ENCODE measurements around the gene TMEM101. TPM values are rescaled to one million over a fixed set of nuclear protein-coding genes. Genes with fewer than 3 reads are reported as not detected.

TMEM101 gene
- total RNA-seq (2021; fragmentation: NEBNext Ultra II Directional; extraction: Animal tissue kit (Norgen Biotek cat#: 25700)) (16.1 and 20.9 TPM in 2 replicates), polyA plus RNA-seq (2011; rRNA removed) (44.7 and 55.6 TPM in 2 replicates), polyA minus RNA-seq (2011; rRNA and poly(A)+ RNA removed) (35.1 and 40.3 TPM in 2 replicates)
- polyA plus RNA-seq (2011; cell fraction: cytosol; rRNA removed), result 54.3 TPM
- polyA plus RNA-seq (2011; cell fraction: nucleus; rRNA removed), result 44.7 TPM
- polyA plus RNA-seq (2012, experiment 1 of 2), result 23.2 to 36.4 TPM (median 32.3 TPM) in 4 replicates
- polyA plus RNA-seq (2012, experiment 2 of 2), result 27.4 TPM
- polyA plus RNA-seq (2013, experiment 1 of 2), result 23.1 TPM
- 24.7 TPM for polyA plus RNA-seq (2013, experiment 2 of 2)
- 21.0 TPM for polyA minus RNA-seq (2011; cell fraction: cytosol; rRNA and poly(A)+ RNA removed)
- polyA minus RNA-seq (2011; cell fraction: nucleus; rRNA and poly(A)+ RNA removed), result 20.2 TPM
- long read RNA-seq, experiment 1, partial matches to known transcripts, result 1 of 7 reads
- long read RNA-seq, experiment 1, other reads (novel, unspliced or antisense), result 3 of 7 reads
- long read RNA-seq, experiment 2, transcript TMEM101-201 (4 exons, 1,536 nt), result major isoform, 39 of 44 reads
- long read RNA-seq, experiment 2, partial matches to known transcripts, result 3 of 44 reads
- long read RNA-seq, experiment 2, other reads (novel, unspliced or antisense), result 2 of 44 reads

- H3K79me1 ChIP-seq (ENCODE audit: low read depth, low read length), result no peaks in the 10 kb centered on the region; the same call in 1 of the 2 replicates
- H3K9me3 ChIP-seq (ENCODE audit: insufficient read depth in 2 of 2, low read depth in 1 of 2, low read length in 1 of 2), result no peaks in the 10 kb centered on the region
- no peak within 1 kb of the TSS for H2BK20ac ChIP-seq (ENCODE audit: low read length)
- no peak for TF ChIP-seq CTCF (IDR thresholded peaks at IDR 0.05; ENCODE audit: control extremely low read depth in 1 of 3, insufficient read depth in 1 of 3, low read depth in 1 of 3, low read length in 3 of 3)
- no peak for TF ChIP-seq RXRA (IDR thresholded peaks at IDR 0.05; ENCODE audit: insufficient read depth, low read depth, low read length)
- TF ChIP-seq POU5F1 (IDR thresholded peaks at IDR 0.05; ENCODE audit: low read depth, low read length), result 0 out of 2 replicates have a peak, but pooled peaks have one; percentile 9
- peak; percentile 92 for TF ChIP-seq TBP (IDR thresholded peaks at IDR 0.05; ENCODE audit: low read depth, low read length)
- 0 out of 2 replicates have a peak, but pooled peaks have one; percentile 20 for TF ChIP-seq CEBPB (IDR thresholded peaks at IDR 0.05; ENCODE audit: low read depth, low read length)
Measured at GRCh38 chr17:44014437-44015172, at the start of gene TMEM101. TMEM101 (minus strand) TSS chr17:44014963; CDS start chr17:44014952, 11 bp downstream.

More at GRCh38 chr17:44014437-44015172, at the start of gene TMEM101:
- H3K4me2 ChIP-seq (ENCODE audit: insufficient read depth in 1 of 2, low read depth in 2 of 2, low read length in 2 of 2), result peak within 1 kb of the TSS; percentile 62 to 93
- peak within 1 kb of the TSS; percentile 83 for H3K56ac ChIP-seq (replicated peaks; ENCODE audit: insufficient read length, low read depth, low read length)
- H3K36me3 ChIP-seq (ENCODE audit: control insufficient read depth in 2 of 4, insufficient read depth in 4 of 4, low read length in 3 of 4), result peaks cover 0 to 3% (median 1%) of the 10 kb centered on the region in 4 experiments; a peak in 2 of 8 replicates
- H3K79me2 ChIP-seq (ENCODE audit: control insufficient read depth in 1 of 2, insufficient read depth in 2 of 2, low read length in 2 of 2), result no peaks in the 10 kb centered on the region
- H3K4me3 ChIP-seq (ENCODE audit: extremely low read depth in 1 of 4, insufficient read depth in 2 of 4, low read depth in 3 of 4, low read length in 4 of 4), result peak within 1 kb of the TSS; percentile 84 to 91 (median 88)
- no peak within 1 kb of the TSS for H2AK5ac ChIP-seq (ENCODE audit: low read depth, low read length)
- peak within 1 kb of the TSS; percentile 97 for H2BK5ac ChIP-seq (ENCODE audit: low read depth, low read length)
- peak within 1 kb of the TSS; percentile 96 for H4K8ac ChIP-seq (ENCODE audit: extremely low read depth, insufficient read depth, low read length)
- H3K4ac ChIP-seq (replicated peaks; ENCODE audit: insufficient read length, low read depth, low read length), result peak within 1 kb of the TSS; percentile 63
- H4K20me1 ChIP-seq (replicated peaks in 1 of 2; ENCODE audit: control insufficient read depth in 1 of 2, insufficient read depth in 2 of 2, low read length in 2 of 2), result no peaks in the 10 kb centered on the region
- no peaks in the 10 kb centered on the region for H3K27me3 ChIP-seq (replicated peaks in 1 of 4; ENCODE audit: control insufficient read depth in 3 of 4, extremely low read depth in 1 of 4, insufficient read depth in 3 of 4, low read length in 3 of 4)
- peak within 1 kb of the TSS; percentile 84 for H2AFZ ChIP-seq (ENCODE audit: low read length)
- peak; percentile 82 to 86 for DNase-seq (ENCODE audit: low read depth in 1 of 2, low spot score in 2 of 2)
- H3K23me2 ChIP-seq (ENCODE audit: low read depth, low read length), result no peaks in the 10 kb centered on the region
- H4K91ac ChIP-seq (replicated peaks; ENCODE audit: insufficient read length, low read length), result peak within 1 kb of the TSS; percentile 86
- CTCF ChIA-PET (ENCODE audit: partially characterized antibody), result interaction anchor here (0.6 to 1.1 kb wide), 7 partner anchors 26 to 225 kb away, joined by 3 to 5 read pairs (median 3); no protein-coding TSS in a partner anchor
- POLR2A ChIA-PET (ENCODE audit: partially characterized antibody), result interaction anchor here (0.8 to 3.2 kb wide), 14 partner anchors 9 to 79 kb away, joined by 3 to 45 read pairs (median 4); partner anchors contain the start of genes LSM12 and NAGS
- H2BK12ac ChIP-seq (ENCODE audit: low read depth, low read length), result peak within 1 kb of the TSS; percentile 52; the same call in 1 of the 2 replicates
- no peak within 1 kb of the TSS for H3K23ac ChIP-seq (ENCODE audit: insufficient read length)
- peak; percentile 90 for FAIRE-seq
- H3K18ac ChIP-seq (ENCODE audit: extremely low read depth, low read length), result peak within 1 kb of the TSS; percentile 72
- H3K4me1 ChIP-seq (replicated peaks in 1 of 4; ENCODE audit: control insufficient read depth in 3 of 4, insufficient read depth in 4 of 4, low read length in 3 of 4), result peaks cover 0 to 2% (median 0%) of the 10 kb centered on the region in 4 experiments; a peak in 3 of 7 replicates
- H3K14ac ChIP-seq (ENCODE audit: insufficient read length), result peak within 1 kb of the TSS; percentile 33
- H4K5ac ChIP-seq (ENCODE audit: insufficient read length, low read depth, low read length), result peak within 1 kb of the TSS; percentile 74
- H2BK15ac ChIP-seq (ENCODE audit: low read length), result peak within 1 kb of the TSS; percentile 88; the same call in 1 of the 2 replicates
- H3K9ac ChIP-seq (replicated peaks in 1 of 4; ENCODE audit: extremely low read depth in 1 of 4, low read depth in 3 of 4, low read length in 3 of 4), result peak within 1 kb of the TSS in 3 of 4 experiments; percentile 87 to 90 (median 87); a peak in 6 of 7 replicates
- peak within 1 kb of the TSS; percentile 90 for H3K27ac ChIP-seq (ENCODE audit: low read depth, low read length)
- peak within 1 kb of the TSS; percentile 27 for H2BK120ac ChIP-seq (replicated peaks; ENCODE audit: low read depth, low read length)
- 4% methylated on average over 43 of the region's 43 CpGs; no CpG with 5 or more reads in 1 of the 2 experiments for WGBS, 2 experiments (ENCODE audit: extremely low coverage in 1 of 2, insufficient coverage in 1 of 2, insufficient read length in 1 of 2, insufficient replicate concordance in 2 of 2, low coverage in 1 of 2, low lambda C conversion rate in 2 of 2, missing lambda C conversion rate in 1 of 2)

Measured in H1 (cell line).